ENCODE results near the gene RNFT2. TPM values are rescaled to one million over a fixed set of nuclear protein-coding genes. Genes with fewer than 3 reads are reported as not detected.
A peak's percentile ranks its signal among the peaks of the same experiment; 100 is the strongest.

RNFT2 gene
- total RNA-seq, 4 donors from 2014 or later, result 0.68 to 1.2 (median 1.2) TPM; not detected in 1

DNA sequence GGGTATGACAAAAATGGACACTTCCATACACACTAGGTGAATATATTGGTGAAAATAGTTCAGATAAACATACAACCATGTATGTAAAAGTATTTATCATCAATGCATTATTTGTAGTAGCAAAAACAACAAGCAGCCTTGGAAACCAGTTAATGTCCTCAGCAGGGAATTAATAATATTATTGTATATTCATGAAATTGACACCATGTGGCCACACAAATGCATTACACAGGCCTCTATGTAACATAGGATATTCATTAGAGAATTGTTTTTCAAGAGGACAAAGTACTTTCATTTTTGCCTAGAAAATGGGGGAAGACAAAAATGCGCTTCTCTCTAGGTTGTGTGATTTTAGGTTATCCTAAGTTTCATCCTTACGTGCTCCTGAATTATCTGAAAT, 24.6 kb upstream of the RNFT2 start:
- WGBS, 2 donors, result 97 to 100% methylated on average over 2 of the region's 2 CpGs
- TF ChIP-seq POLR2A (IDR thresholded peaks at IDR 0.05), result no peak
- TF ChIP-seq, protein P1, sequence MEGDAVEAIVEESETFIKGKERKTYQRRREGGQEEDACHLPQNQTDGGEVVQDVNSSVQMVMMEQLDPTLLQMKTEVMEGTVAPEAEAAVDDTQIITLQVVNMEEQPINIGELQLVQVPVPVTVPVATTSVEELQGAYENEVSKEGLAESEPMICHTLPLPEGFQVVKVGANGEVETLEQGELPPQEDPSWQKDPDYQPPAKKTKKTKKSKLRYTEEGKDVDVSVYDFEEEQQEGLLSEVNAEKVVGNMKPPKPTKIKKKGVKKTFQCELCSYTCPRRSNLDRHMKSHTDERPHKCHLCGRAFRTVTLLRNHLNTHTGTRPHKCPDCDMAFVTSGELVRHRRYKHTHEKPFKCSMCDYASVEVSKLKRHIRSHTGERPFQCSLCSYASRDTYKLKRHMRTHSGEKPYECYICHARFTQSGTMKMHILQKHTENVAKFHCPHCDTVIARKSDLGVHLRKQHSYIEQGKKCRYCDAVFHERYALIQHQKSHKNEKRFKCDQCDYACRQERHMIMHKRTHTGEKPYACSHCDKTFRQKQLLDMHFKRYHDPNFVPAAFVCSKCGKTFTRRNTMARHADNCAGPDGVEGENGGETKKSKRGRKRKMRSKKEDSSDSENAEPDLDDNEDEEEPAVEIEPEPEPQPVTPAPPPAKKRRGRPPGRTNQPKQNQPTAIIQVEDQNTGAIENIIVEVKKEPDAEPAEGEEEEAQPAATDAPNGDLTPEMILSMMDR (IDR thresholded peaks at IDR 0.05), result no peak
- H3K4me3 ChIP-seq (ENCODE audit: low read depth, poor library complexity, severe bottlenecking), result no peak overlapping the region
- no peak for DNase-seq (ENCODE audit: low spot score in 2 of 2)
- intact Hi-C loops (cut with DNase I; ENCODE audit: low total_unique reads), result no loop called here

DNA sequence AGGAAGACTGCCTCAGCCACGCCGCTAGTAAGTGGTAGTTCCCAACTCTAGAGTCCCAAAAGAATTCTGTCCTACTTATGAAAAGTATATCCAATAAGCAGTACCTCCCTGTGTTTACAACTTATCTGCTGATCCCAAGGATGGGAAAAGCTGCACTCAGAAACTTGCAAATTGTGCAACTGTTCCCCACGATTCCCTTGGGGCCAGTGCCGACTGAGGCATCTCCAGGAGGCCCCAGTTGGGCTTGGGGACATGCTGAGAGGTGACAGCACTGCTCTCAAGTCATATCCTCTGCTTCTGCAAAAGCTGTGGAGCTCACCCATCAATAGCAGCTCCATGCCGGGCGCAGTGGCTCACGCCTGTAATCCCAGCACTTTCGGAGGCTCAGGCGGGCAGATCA, 23.9 kb upstream of the RNFT2 start:
- intact Hi-C loops (cut with DNase I; ENCODE audit: low total_unique reads), result no loop called here
- no peak overlapping the region for H3K4me3 ChIP-seq (ENCODE audit: low read depth, poor library complexity, severe bottlenecking)
- TF ChIP-seq, protein P1 (IDR thresholded peaks at IDR 0.05), result no peak
- no peak for TF ChIP-seq POLR2A (IDR thresholded peaks at IDR 0.05)
- no peak for DNase-seq (ENCODE audit: low spot score in 2 of 2)
- 81 to 87% methylated on average over 4 to 9 of the region's 9 CpGs for WGBS, 2 donors

DNA sequence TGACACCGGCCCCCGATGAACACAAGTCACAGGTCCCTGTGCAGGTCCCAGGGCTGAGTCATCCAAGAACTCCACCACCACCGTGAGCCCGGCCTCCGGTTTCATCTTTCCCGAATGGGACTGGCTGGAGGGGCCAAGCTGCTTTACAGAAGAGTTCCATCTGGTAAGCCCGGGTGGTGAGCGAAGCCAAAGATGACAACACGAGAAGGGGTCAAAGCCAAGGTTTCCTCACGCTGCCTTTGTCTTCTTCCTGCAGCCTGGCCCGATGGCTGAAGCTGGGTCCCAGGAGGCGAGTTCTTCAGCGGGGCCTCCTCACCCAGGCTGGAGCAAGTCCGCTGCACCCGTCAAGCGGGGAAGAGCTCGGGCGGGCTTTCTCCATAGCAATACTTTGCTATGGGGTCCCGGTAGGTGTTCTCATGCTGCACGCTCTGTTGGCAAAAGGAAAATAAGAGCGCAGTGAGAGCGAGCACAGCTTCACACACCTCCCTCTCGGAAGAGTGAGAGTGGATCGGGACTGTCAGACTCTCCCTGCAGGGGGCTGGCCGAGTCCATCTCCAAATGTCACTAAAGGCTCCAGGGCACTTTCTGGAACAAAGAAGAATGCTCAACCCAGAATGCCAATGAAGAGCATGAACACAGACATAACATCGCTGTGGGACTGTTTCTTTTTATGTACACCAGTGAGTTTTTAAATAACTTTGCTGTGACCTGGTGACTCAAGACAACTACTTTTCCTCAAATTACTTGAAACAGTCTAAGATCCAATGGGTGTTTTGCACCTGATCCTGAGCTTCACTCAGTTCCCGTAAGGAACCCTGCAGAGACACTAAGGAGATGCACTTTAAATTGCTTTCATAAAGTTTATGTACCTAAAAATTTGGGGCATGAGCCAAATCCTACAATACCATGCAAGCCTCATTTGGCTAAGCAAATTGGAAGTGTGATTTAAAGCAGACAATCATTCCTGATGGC, 20.4 kb upstream of the RNFT2 start:
- 73 to 75% methylated on average over 27 of the region's 27 CpGs for WGBS, 2 donors

DNA sequence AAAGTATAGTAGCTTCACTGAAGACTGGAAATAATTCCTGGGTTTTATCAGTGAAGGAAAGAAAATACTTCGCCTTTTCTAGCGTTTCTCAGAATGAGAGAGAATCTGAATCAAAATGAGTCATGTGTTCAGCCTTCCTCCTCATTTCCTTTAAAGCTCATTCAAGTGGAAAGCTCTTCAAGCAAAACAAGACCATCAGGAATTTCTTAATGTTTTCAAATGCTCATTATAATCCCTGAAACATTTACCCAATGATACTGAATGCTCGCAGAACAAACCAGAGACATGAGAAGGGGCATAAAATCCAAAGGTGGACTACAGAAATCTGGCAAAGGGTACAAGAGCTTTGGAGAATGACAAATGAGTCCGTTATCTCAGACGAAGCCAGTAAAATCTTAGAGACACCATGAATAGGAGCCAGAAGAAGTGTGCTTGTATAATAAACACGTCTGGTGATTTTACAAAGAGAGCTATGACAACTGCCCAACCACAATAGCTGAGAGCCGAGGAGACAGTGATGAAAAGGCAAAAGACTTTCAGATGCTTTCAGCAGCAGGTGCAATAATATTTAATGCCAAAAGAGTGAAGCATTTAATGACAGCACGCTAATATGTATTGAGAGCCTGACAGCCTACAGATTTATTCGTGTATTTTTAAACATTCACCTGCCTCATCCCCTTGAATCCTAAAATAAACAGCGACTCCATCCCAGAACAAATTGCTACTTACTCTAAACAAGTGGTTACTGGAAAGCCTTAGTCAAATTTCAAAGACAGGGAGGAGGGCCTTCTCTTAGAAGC, 19.3 kb upstream of the RNFT2 start:
- TF ChIP-seq, protein P1 (IDR thresholded peaks at IDR 0.05), result no peak
- TF ChIP-seq POLR2A (IDR thresholded peaks at IDR 0.05), result no peak
- H3K4me3 ChIP-seq (ENCODE audit: low read depth, poor library complexity, severe bottlenecking), result no peak overlapping the region
- intact Hi-C loops (cut with DNase I; ENCODE audit: low total_unique reads), result no loop called here
- 58 to 60% methylated on average over 10 of the region's 10 CpGs for WGBS, 2 donors
- no peak for DNase-seq (ENCODE audit: low spot score in 2 of 2)

More for the DNA sequence above, 20.4 kb upstream of the RNFT2 start:
- intact Hi-C loops (cut with DNase I; ENCODE audit: low total_unique reads), result no loop called here
- TF ChIP-seq, protein P1 (IDR thresholded peaks at IDR 0.05), result no peak
- TF ChIP-seq POLR2A (IDR thresholded peaks at IDR 0.05), result no peak
- no peak overlapping the region for H3K4me3 ChIP-seq (ENCODE audit: low read depth, poor library complexity, severe bottlenecking)
- peak; percentile 52 to 93 for DNase-seq (ENCODE audit: low spot score in 2 of 2)

DNA sequence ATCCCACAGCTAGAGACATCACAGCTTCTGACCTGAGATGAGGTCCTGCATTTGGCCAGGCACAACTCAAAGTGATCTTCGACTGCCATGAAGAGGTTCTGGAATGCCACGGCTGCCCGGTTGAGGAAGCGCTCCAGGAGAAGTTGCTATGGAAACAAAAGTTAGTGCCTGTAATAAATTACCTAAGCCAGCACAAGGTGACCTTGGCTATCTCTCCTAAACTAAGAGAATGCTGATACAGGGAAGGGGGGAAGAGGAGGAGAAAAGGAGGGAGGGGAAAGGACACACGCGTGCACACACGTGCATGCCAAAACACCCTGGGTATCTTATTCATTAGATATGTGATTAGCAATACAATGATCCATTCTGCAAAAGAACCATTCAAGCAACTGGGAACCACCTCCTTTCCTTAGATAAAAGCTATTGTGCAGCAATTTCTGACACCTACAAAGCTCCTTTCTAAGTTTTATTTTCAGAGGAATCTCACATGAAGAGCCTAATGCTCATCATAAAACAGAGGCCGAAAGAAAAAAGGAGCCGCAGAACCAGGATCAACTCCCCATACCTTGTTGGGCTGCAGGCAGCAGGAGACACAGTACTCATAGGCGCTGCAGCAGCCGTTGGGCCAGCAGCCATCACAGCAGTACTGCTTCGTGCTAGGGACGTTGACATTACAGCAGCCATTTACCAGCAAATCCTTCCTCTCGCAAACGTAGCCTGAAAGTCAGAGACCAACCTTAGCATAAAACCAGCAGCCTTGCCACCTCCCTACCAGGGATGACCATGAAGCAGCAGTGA, 18.2 kb upstream of the RNFT2 start:
- no peak overlapping the region for H3K4me3 ChIP-seq (ENCODE audit: low read depth, poor library complexity, severe bottlenecking)
- DNase-seq (ENCODE audit: low spot score in 2 of 2), result no peak
- intact Hi-C loops (cut with DNase I; ENCODE audit: low total_unique reads), result no loop called here

More for the DNA sequence above, 18.2 kb upstream of the RNFT2 start:
- WGBS, 2 donors, result 84 to 87% methylated on average over 15 of the region's 15 CpGs
- TF ChIP-seq POLR2A (IDR thresholded peaks at IDR 0.05), result no peak
- TF ChIP-seq, protein P1 (IDR thresholded peaks at IDR 0.05), result no peak

Measured in lower leg skin (tissue), 4 donors.